Measurements from ENCODE around the gene DCDC2C.

DNA sequence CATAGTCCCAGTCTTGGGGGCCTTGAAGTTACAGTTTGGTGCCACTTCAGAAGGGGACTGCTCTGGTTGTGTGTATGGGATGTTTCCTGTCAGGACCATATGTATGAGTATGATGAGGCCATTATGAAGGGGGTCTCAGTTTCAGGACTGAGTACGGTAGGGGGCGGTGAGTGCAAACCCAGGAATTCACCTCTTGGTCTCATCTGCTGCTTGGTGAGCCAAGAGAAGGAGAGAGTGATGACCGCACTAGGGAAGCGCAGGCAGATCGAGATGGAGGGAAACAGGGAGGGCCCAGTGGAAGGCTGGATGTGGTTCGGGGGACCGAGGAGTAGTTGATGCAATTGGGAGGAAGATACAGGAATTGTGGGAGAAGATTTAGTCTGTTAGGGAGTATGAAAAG lies 28.5 kb downstream of the DCDC2C start:
- TF ChIP-seq TAF1 (IDR thresholded peaks at IDR 0.05; ENCODE audit: borderline replicate concordance, insufficient read depth, low read length) = no peak
- no peak for TF ChIP-seq POLR2AphosphoS5 (IDR thresholded peaks at IDR 0.05; ENCODE audit: low read depth, low read length)
- TF ChIP-seq FOXP2 (optimal IDR thresholded peaks at IDR 0.05; ENCODE audit: borderline replicate concordance, extremely low read depth, extremely low read length, insufficient read depth) = no peak
- TF ChIP-seq SIN3A (IDR thresholded peaks at IDR 0.05; ENCODE audit: borderline replicate concordance, insufficient read depth, low read length) = no peak

Data from PFSK-1 (cell line).